A549 (cell line): ENCODE measurements around the gene TNFSF8. TPM values are rescaled to one million over a fixed set of nuclear protein-coding genes. Genes with fewer than 3 reads are reported as not detected.
A peak's percentile ranks its signal among the peaks of the same experiment; 100 is the strongest.

Experiments used
- ATAC-seq, 2 experiments: fragments of 200-7000 bp in 1 of 2; fragments of >200 bp in 1 of 2; cut with Nextera tagmentation in 1 of 2; cut with Tn5 transposase in 1 of 2; 3 replicates each; pipeline versions ENCODE4 v1.8.0 to v1.9.1; 2018 to 2020; ENCODE audit warnings: mild to moderate bottlenecking in 1 of 2, moderate library complexity in 1 of 2
- CTCF ChIA-PET: fragments of 300-600 bp; sonication (Branson Sonifier 250); formaldehyde crosslinking; extraction: SDS; loops from one replicate; lab custom pipeline; 2021; ENCODE audit warnings: antibody characterized with exemption, inconsistent platforms; lab: Yijun Ruan, JAX
- POLR2A ChIA-PET: fragments of 350-600 bp; formaldehyde crosslinking; extraction: SDS; loops from one replicate; lab custom pipeline; 2021; ENCODE audit warnings: antibody characterized with exemption, inconsistent platforms; lab: Yijun Ruan, JAX
- DNase-seq, 2 experiments: peaks; one replicate each; pipeline versions ENCODE4 v3.0.0 to v3.0.0-alpha.2; 2011 to 2016; ENCODE audit warnings: low read depth in 1 of 2, low spot score in 1 of 2
- FAIRE-seq: peaks from 2 replicates; lab custom pipeline; 2011; peaks lifted over from hg19 to GRCh38; lab: Jason Lieb, UNC
- H3K27ac ChIP-seq, 2 experiments: fragments of >200 bp; sonication (Bioruptor Twin); formaldehyde crosslinking; 3 replicates each; pipeline ENCODE4 v1.5.1; 2016 to 2017
- H3K4me1 ChIP-seq: fragments of >200 bp; sonication (Bioruptor Twin); formaldehyde crosslinking; 3 replicates; pipeline ENCODE4 v1.6.1; 2016
- H3K4me2 ChIP-seq: fragments of >200 bp; sonication (Bioruptor Twin); formaldehyde crosslinking; 3 replicates; pipeline ENCODE4 v1.6.1; 2016
- H3K4me3 ChIP-seq: fragments of >200 bp; sonication (Bioruptor Twin); formaldehyde crosslinking; 3 replicates; pipeline ENCODE4 v1.5.1; 2016
- H3K9me3 ChIP-seq: fragments of >200 bp; sonication (Bioruptor Twin); formaldehyde crosslinking; 3 replicates; pipeline ENCODE4 v1.6.1; 2016
- CHD2 ChIP-seq: fragments of 150-350 bp; IDR thresholded peaks from 2 replicates; pipeline ENCODE4 v1.6.1; 2014; ENCODE audit warnings: low read length; ENCODE audit not compliant: partially characterized antibody
- ESRRA ChIP-seq: fragments of 150-350 bp; IDR thresholded peaks from 2 replicates; pipeline ENCODE4 v1.6.1; 2014; ENCODE audit warnings: mild to moderate bottlenecking, low read length, borderline replicate concordance
- FOSB ChIP-seq: fragments of 250-450 bp; sonication (Bioruptor Pico); IDR thresholded peaks from 2 replicates; pipeline ENCODE4 v1.5.0; 2020; ENCODE audit warnings: mild to moderate bottlenecking, moderate library complexity
- FOSL2 ChIP-seq, 2 experiments: fragments of 450-650 bp in 1 of 2; fragments of >200 bp in 1 of 2; sonication (Bioruptor Twin) in 1 of 2; formaldehyde crosslinking; IDR thresholded peaks; 2 replicates each; pipeline versions ENCODE4 v1.5.0 to v1.6.1; 2016 to 2020; ENCODE audit warnings: mild to moderate bottlenecking in 1 of 2, moderate library complexity in 1 of 2
- HDAC2 ChIP-seq: fragments of 200-600 bp; sonication (generic); IDR thresholded peaks from 2 replicates; pipeline ENCODE4 v1.6.1; 2016
- JUN ChIP-seq, 2 experiments: fragments of >200 bp; sonication (Bioruptor Twin); formaldehyde crosslinking; IDR thresholded peaks; 2 replicates in 1 of 2; 3 replicates in 1 of 2; pipeline ENCODE4 v1.6.1; 2016 to 2017
- JUNB ChIP-seq: fragments of >200 bp; sonication (Bioruptor Twin); formaldehyde crosslinking; IDR thresholded peaks from 2 replicates; pipeline ENCODE4 v1.6.1; 2016
- KDM1A ChIP-seq: fragments of 200-600 bp; sonication (generic); IDR thresholded peaks from 2 replicates; pipeline ENCODE4 v1.6.1; 2016; ENCODE audit warnings: low read depth, mild to moderate bottlenecking
- KDM5A ChIP-seq: fragments of 200-600 bp; sonication (generic); IDR thresholded peaks from 2 replicates; pipeline ENCODE4 v1.6.1; 2016; ENCODE audit warnings: antibody characterized with exemption, mild to moderate bottlenecking
- MAFK ChIP-seq: fragments of 450-650 bp; IDR thresholded peaks from 2 replicates; pipeline ENCODE4 v1.6.1; 2014; ENCODE audit not compliant: partially characterized antibody
- NPAS2 ChIP-seq: fragments of 250-450 bp; sonication (Bioruptor Pico); IDR thresholded peaks from 2 replicates; pipeline ENCODE4 v1.8.0; 2022; ENCODE audit warnings: mild to moderate bottlenecking, moderate library complexity, borderline replicate concordance
- NR3C1 ChIP-seq: fragments of >200 bp; sonication (Bioruptor Twin); formaldehyde crosslinking; IDR thresholded peaks from 3 replicates; pipeline ENCODE4 v1.6.1; 2017
- RAD21 ChIP-seq, 2 experiments: fragments of >200 bp in 1 of 2; sonication (Bioruptor Twin) in 1 of 2; formaldehyde crosslinking in 1 of 2; IDR thresholded peaks in 1 of 2; conservative IDR thresholded peaks in 1 of 2; 2 replicates in 1 of 2; 3 replicates in 1 of 2; pipeline ENCODE4 v1.6.1; 2012 to 2018; ENCODE audit warnings: inconsistent platforms in 1 of 2
- ZFP36 ChIP-seq: fragments of 450-650 bp; IDR thresholded peaks from 2 replicates; pipeline ENCODE4 v1.6.1; 2014; ENCODE audit warnings: borderline replicate concordance; ENCODE audit not compliant: partially characterized antibody
- ZNF302 ChIP-seq: fragments of 250-450 bp; sonication (Bioruptor Pico); IDR thresholded peaks from 2 replicates; pipeline ENCODE4 v1.9.0; 2021; ENCODE audit warnings: inconsistent platforms, mild to moderate bottlenecking, moderate library complexity
- WGBS: methylation state at CpG from one replicate; pipeline ENCODE4 v1.1.6; 2017; ENCODE audit errors: missing lambda C conversion rate; 5-methylcytosine and 5-hydroxymethylcytosine counted together
- polyA plus RNA-seq, 4 experiments: library from polyadenylated mRNA; depleted of rRNA in 3 of 4; stranded (reverse); fragments of >200 nt; fragmentation: RNase III in 1 of 4; extraction: RNeasy Plus Mini Kit Qiagen cat#74134 plus additional on column Dnase treatment in 1 of 4; gene quantifications; 2 replicates in 3 of 4; 3 replicates in 1 of 4; pipeline ENCODE4 v1.2.3, GENCODE V29; 2011 to 2017
- TF ChIP-seq, protein P1 (sequence below): fragments of 450-650 bp; IDR thresholded peaks from 2 replicates; pipeline ENCODE4 v1.6.1; 2014; ENCODE audit warnings: antibody characterized with exemption
- TF ChIP-seq, protein P2 (sequence below): IDR thresholded peaks from 2 replicates; pipeline ENCODE4 v1.6.1; 2012; ENCODE audit warnings: low read depth, borderline replicate concordance
- TF ChIP-seq, protein P3 (sequence below): fragments of 200-600 bp; sonication (generic); IDR thresholded peaks from 2 replicates; pipeline ENCODE4 v1.6.1; 2016; ENCODE audit warnings: antibody characterized with exemption, mild to moderate bottlenecking, moderate library complexity
- TF ChIP-seq, protein P4 (sequence below): fragments of >200 bp; sonication (Bioruptor Twin); formaldehyde crosslinking; IDR thresholded peaks from 3 replicates; pipeline ENCODE4 v1.6.1; 2016
- TF ChIP-seq, protein P5 (sequence below): IDR thresholded peaks from 2 replicates; pipeline ENCODE4 v1.6.1; 2012

TNFSF8 gene
- polyA plus RNA-seq, 2 of the 4 experiments (the other 2 are of a cell fraction), result not detected

DNA sequence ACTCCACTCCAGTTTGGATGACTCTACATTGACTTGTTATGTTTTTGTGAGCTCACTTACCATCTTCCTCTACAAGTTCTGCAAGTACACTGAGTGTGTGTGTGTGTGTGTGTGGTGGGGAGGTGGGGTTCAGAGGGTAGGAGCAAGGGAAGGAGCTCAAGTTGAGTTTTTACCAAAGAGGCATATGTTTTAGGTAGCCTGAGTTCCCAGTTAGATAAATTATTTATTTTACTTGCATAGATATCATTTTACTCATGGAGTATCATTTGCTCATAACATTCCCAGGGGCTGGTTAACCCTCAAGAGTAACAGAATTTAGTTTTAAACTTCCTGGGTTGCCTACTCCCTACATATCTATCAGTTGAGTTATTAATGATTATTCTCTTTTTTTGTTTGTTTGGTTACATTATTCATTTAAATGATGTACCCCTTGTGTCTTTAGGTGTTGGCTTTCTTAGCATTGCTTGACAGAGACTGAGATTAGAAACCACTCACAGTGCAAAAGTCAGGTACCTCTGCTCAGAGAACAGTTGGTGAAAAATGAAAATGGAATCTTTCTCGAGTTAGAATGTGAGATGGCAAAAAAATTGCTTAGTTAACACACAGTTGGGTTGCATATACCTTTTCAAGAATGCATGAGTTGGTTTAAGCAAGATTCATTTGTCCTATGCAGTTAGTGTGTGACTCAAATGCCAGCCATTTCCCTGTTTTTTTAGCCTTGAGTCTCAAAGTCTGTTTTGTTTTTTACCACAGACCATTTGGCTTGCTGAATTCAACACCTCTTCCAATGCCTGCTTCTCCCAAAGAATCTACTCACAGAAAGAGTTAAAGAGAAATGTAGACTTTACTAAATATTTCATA, 29.2 kb downstream of the TNFSF8 start:
- DNase-seq, result no peak
- CTCF ChIA-PET, result interaction anchor here (0.8 to 3.6 kb wide), 4 partner anchors 10 to 239 kb away, joined by 3 to 29 read pairs (median 5); partner anchors contain the start of gene TEX48
- Histone ChIP-seq H3K4me2 (no peak overlapping the region), H3K4me3 (no peak overlapping the region), H3K4me1 (peaks cover 21% of the 10 kb centered on the region; the same call in 2 of the 3 replicates), H3K9me3 (no peaks in the 10 kb centered on the region), H3K27ac (peak overlapping the region in 1 of 2 experiments; percentile 30; a peak in 2 of 6 replicates)
- no peak for ATAC-seq
- POLR2A ChIA-PET, result no interaction called here
- 20% methylated on average over 1 of the region's 1 CpG for WGBS
- TF ChIP-seq, protein P1, sequence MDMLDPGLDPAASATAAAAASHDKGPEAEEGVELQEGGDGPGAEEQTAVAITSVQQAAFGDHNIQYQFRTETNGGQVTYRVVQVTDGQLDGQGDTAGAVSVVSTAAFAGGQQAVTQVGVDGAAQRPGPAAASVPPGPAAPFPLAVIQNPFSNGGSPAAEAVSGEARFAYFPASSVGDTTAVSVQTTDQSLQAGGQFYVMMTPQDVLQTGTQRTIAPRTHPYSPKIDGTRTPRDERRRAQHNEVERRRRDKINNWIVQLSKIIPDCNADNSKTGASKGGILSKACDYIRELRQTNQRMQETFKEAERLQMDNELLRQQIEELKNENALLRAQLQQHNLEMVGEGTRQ, result no peak
- TF ChIP-seq RAD21 (conservative IDR thresholded peaks at IDR 0.05 in 1 of 2, IDR thresholded peaks at IDR 0.05 in 1 of 2) (no peak), FOSL2 (IDR thresholded peaks at IDR 0.05) (no peak), FOSL2 (CRISPR knock-in tag; IDR thresholded peaks at IDR 0.05) (no peak), NR3C1 (no peak), HDAC2 (no peak), MAFK (no peak), JUNB (no peak)
- no peak for FAIRE-seq

DNA sequence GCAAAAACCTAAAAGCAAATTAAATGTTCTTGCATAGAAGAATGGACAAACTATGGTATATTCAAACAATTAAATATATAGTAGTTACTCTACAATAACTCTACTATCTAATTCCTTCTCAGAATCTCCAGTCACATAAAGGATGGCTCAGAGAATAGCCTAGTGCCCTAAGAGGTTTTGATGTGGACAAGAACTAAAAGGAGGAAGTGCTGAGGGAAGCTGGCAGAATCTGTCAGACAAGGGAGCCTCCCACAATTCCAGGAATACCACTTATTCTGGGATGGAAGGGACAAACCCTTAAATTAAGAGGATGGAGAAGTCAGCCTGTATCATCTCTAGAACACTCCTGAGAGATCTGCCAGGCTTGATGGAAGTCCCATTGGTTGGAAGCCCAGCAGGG, 30.4 kb downstream of the TNFSF8 start:
- DNase-seq (no peak), FAIRE-seq (no peak)
- Histone ChIP-seq H3K4me2 (no peak overlapping the region), H3K27ac (0 out of 6 replicates have a peak overlapping the region, but pooled peaks of 1 of the 2 experiments have one; percentile 13)
- CTCF ChIA-PET, result interaction anchor here (0.8 to 3.6 kb wide), 9 partner anchors 11 to 238 kb away, joined by 3 to 29 read pairs (median 5); partner anchors contain the start of gene TEX48
- TF ChIP-seq, protein P2, sequence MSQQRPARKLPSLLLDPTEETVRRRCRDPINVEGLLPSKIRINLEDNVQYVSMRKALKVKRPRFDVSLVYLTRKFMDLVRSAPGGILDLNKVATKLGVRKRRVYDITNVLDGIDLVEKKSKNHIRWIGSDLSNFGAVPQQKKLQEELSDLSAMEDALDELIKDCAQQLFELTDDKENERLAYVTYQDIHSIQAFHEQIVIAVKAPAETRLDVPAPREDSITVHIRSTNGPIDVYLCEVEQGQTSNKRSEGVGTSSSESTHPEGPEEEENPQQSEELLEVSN, result no peak
- TF ChIP-seq HDAC2 (no peak), NPAS2 (CRISPR knock-in tag) (no peak), CHD2 (no peak), JUN (IDR thresholded peaks at IDR 0.05) (no peak), KDM5A (no peak), NR3C1 (no peak), KDM1A (no peak), ZFP36 (no peak), ZNF302 (CRISPR knock-in tag) (no peak), FOSB (CRISPR knock-in tag) (no peak), ESRRA (no peak), MAFK (no peak)
- TF ChIP-seq, protein P3, sequence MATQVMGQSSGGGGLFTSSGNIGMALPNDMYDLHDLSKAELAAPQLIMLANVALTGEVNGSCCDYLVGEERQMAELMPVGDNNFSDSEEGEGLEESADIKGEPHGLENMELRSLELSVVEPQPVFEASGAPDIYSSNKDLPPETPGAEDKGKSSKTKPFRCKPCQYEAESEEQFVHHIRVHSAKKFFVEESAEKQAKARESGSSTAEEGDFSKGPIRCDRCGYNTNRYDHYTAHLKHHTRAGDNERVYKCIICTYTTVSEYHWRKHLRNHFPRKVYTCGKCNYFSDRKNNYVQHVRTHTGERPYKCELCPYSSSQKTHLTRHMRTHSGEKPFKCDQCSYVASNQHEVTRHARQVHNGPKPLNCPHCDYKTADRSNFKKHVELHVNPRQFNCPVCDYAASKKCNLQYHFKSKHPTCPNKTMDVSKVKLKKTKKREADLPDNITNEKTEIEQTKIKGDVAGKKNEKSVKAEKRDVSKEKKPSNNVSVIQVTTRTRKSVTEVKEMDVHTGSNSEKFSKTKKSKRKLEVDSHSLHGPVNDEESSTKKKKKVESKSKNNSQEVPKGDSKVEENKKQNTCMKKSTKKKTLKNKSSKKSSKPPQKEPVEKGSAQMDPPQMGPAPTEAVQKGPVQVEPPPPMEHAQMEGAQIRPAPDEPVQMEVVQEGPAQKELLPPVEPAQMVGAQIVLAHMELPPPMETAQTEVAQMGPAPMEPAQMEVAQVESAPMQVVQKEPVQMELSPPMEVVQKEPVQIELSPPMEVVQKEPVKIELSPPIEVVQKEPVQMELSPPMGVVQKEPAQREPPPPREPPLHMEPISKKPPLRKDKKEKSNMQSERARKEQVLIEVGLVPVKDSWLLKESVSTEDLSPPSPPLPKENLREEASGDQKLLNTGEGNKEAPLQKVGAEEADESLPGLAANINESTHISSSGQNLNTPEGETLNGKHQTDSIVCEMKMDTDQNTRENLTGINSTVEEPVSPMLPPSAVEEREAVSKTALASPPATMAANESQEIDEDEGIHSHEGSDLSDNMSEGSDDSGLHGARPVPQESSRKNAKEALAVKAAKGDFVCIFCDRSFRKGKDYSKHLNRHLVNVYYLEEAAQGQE, result no peak
- TF ChIP-seq, protein P4, sequence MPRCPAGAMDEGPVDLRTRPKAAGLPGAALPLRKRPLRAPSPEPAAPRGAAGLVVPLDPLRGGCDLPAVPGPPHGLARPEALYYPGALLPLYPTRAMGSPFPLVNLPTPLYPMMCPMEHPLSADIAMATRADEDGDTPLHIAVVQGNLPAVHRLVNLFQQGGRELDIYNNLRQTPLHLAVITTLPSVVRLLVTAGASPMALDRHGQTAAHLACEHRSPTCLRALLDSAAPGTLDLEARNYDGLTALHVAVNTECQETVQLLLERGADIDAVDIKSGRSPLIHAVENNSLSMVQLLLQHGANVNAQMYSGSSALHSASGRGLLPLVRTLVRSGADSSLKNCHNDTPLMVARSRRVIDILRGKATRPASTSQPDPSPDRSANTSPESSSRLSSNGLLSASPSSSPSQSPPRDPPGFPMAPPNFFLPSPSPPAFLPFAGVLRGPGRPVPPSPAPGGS, result no peak
- TF ChIP-seq, protein P5, sequence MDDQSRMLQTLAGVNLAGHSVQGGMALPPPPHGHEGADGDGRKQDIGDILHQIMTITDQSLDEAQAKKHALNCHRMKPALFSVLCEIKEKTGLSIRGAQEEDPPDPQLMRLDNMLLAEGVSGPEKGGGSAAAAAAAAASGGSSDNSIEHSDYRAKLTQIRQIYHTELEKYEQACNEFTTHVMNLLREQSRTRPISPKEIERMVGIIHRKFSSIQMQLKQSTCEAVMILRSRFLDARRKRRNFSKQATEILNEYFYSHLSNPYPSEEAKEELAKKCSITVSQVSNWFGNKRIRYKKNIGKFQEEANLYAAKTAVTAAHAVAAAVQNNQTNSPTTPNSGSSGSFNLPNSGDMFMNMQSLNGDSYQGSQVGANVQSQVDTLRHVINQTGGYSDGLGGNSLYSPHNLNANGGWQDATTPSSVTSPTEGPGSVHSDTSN, result no peak
- TF ChIP-seq, all 56 proteins: peak for 0
- no peaks in the 10 kb centered on the region for H3K9me3 ChIP-seq
- no peak overlapping the region for H3K4me3 ChIP-seq
- POLR2A ChIA-PET, result interaction anchor here (0.8 to 1.2 kb wide), 2 partner anchors 8 to 223 kb away, joined by 3 read pairs; no protein-coding TSS in a partner anchor
- H3K4me1 ChIP-seq, result peaks cover 33% of the 10 kb centered on the region
- ATAC-seq, result no peak
